GM19328 (cell line): ENCODE measurements around the gene GAB1.
"Not testable (repeated sequence)": the region's sequence is repeated elsewhere in the genome, so short reads cannot be mapped to it uniquely, and the experiment has no call there.

Experiments used
- ATAC-seq: cut with Tn5 transposase; IDR thresholded peaks from one replicate; pipeline ENCODE4 v1.9.1; 2021; ENCODE audit warnings: mild to moderate bottlenecking, moderate library complexity; ENCODE audit not compliant: unreplicated experiment

The GAB1 gene

GRCh38 chr4:143337600-143338287 is 1.1 kb downstream of the GAB1 start:
- ATAC-seq = no peak

DNA sequence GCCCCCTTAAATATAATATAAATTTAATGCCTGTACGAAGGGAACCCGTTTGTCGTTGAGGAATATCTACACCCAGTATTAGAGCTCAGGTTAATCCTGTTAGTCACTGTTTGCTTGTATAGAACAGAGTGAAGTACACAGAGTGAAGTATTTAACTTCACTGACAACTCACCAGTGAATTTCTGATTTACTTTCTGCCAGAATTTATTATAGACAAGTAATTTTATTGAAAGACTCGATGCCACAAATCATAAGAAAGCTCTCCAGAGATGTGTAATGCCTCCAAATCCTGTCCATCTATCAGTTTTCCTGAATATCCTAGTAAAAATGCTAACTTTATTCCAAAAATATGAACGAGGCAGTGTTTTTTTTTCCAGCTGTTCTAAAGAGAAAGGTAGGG is 1.6 kb downstream of the GAB1 start:
- ATAC-seq = no peak

GRCh38 chr4:143339497-143339896 is 2.8 kb downstream of the GAB1 start:
- ATAC-seq = no peak

DNA sequence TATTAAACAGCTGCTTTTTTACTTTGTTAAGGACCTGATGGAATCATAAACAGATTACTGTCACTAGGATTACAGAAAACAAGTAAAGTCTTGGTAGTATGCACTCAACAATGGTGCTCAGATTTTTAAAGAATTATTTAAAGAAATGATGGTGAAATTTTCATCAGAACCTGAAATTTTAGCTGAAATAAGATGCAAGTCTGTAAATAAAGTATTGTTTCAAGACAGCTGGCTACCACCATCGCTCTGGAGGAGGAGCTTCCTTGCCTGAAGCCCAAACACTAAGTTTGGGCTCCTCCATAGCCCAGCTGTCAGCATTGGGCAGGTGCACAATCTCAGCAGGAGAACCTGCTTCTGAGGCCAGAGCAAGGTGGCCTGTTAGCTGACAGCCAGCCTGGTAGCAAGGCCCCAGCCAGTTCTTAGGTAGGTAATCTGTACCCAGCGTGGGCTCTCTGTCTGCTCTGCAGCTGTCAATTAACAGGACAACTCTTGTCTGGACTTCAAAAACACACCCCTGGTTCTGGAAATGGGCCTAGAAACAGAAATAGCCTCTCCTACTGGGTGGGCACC is 4.6 kb downstream of the GAB1 start:
- ATAC-seq = no peak

DNA sequence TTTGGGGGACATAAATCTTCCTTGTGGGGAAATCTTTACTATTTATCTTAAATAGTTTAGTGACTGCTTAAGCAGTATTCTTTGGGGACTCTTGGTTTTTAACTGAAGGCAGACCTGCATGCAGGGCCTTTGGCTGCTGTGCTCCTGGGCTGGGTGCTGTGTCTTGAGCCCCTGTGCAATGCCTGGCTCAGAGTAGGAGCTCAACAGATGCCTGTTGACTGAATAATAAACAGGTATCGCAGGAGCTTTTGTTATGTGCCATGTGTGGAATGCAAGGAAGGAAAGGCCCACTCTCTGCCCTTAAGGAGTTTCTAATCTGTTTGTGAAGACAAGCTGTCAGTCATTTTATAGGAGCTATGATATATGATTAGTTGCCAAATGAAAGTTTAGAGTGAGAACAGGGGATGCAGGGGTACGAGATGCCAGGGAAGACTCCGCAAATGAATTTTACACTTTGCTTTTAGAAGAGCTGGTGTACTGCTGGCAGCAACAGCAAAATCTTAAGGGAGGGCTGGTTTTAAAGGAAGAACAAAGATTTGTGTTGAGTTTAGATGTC is 6.7 kb downstream of the GAB1 start:
- no peak for ATAC-seq

GRCh38 chr4:143344041-143344440 is 7.4 kb downstream of the GAB1 start:
- ATAC-seq = no peak

- ATAC-seq = no peak
Observed at GRCh38 chr4:143344774-143345173, 8.1 kb downstream of the GAB1 start.

DNA sequence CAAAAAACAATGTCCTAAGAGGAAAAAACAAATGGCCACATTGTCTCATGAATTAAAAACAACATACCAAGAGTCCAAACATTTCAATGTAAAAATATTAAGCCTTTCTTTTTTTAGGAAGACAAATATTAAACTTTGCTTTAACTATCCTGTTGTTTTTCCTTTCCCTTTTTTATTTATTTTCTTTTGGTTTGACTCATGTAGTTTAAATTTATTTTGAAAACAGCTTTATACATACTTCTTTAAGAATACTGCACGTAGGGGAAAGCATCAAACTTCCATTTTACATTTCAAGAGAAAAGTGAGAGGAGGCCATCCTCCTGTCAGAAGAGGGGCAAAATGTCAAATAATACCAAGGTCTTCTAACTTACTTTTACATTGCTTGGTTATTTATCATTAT is 8.7 kb downstream of the GAB1 start:
- ATAC-seq = no peak

GRCh38 chr4:143346206-143346605 is 9.5 kb downstream of the GAB1 start:
- no peak for ATAC-seq

DNA sequence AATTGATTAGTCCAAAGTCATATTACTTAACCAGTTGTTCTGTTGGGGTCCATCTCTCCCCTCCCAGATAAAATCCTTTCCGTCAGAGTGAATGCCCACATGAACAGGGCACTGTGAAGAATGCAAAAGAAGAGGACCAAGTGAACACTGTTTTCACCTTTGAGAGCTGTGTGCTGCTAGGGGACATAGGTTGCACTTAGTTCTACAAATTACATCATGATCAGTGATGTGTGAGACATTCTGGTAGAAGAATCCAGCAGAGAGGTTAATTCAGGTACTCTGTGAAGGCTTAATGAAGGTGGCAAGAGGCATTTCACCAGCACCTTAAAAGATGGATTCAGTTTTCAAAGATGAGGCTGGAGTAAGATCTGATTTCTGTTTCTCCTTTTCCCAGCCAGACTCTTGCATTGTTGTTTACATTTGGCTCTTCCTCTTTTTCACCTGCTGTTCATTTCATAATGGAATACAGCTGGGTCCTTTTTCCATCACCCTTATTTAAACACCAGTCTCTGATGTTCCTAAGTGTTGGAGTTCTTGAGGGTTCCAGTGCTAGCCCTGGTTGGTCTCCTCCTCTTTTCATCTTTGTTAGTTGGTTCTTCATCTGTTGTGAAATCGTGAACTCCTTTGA is 10.9 kb downstream of the GAB1 start:
- ATAC-seq = no peak

- ATAC-seq = no peak
Observed at GRCh38 chr4:143348233-143349077, 11.8 kb downstream of the GAB1 start.

GRCh38 chr4:143349858-143350527 is 13.3 kb downstream of the GAB1 start:
- ATAC-seq = not testable (repeated sequence)

DNA sequence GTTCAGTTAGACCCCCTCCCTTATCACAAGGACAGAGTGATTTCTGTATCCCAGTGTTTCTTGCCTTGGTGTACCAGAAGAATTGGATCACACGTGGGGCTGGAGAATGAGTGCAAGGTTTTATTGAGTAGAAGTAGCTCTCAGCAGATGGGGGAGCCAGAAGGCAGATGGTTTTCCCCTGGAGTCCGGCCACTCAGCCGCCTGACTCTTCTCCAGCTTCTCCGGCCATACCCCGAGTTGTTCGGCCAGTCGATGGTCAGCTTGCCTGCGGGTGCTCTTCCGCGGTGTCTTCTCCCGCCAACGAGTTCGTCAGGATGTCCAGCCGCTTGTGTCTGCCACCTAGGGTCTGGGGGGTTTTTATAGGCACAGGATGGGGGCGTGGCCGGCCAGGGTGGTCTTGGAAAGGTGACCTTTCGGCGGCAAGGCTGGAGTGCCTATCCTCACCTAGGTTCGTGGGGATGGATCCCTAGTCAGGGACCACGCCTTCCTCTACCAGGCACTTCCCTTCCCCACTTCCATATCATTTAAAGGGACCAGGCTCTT is 14.5 kb downstream of the GAB1 start:
- no peak for ATAC-seq

DNA sequence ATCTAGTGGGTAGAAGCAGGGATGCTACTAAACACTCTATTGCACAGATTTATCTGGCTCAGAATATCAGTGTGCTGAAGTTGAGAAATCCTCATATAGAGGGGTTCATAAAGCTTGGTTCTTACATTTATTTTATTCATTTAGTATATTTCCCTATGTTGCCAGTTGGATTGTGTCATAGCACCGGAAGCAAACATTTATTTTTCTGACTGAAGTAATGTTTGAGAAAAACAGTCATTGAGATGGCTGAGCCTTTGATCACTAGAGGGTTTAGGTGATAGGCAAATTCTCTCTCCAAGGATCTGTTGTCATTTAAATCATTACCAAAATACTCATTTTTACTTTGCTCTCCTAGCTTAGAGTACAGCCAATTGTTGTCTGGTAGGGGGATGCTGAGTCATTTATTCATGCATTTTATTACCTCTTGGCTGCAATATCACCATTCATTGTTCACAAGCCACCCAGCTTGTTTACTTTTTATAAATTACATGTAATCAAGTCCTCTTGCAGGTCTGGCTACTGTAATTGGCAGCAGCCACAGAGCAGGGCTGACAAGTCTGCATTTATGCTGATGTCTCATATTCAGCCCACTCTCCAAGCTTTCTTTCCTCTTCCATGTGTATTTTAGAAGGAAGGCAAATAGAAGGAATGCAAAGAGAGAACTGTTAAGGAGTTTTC is 15.2 kb downstream of the GAB1 start:
- ATAC-seq = no peak

DNA sequence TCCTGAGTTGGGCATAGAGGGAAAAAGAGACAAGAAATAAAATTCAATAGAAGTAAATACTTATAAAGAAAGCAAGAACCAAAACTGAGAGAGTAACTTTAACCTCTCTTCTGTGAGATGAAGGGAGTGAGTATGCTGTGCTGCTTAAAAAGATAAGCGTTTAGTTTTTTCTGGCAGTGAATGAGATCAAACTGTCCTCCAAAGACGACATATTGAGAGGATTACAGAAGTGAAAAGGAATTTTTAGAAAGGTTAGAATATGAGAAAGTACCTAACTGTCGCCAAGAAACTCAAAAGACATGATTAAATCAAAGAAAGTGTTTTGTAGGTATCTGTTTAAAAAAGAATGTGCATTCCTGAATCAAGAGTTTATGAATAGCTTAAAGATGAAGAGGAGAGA is 16.0 kb downstream of the GAB1 start:
- ATAC-seq = no peak

DNA sequence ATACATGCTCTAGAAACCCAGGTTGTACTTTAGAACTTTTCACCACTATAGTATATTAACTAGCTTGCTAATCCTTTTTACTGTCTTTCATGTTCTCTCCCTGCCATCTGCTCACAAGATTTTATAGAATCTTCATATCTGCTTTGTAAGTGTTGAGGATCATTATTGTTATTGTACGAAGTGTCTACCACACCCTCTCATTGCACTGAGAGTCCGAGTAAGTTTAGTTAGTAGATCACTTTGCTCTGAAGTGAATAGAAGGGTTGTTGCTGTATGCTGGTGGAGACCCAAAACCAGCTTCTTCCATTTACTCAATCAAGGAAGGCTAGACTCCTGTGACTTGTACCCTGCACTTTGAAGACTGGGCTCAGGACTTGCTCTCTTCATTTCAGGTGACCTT is 17.1 kb downstream of the GAB1 start:
- ATAC-seq = no peak

DNA sequence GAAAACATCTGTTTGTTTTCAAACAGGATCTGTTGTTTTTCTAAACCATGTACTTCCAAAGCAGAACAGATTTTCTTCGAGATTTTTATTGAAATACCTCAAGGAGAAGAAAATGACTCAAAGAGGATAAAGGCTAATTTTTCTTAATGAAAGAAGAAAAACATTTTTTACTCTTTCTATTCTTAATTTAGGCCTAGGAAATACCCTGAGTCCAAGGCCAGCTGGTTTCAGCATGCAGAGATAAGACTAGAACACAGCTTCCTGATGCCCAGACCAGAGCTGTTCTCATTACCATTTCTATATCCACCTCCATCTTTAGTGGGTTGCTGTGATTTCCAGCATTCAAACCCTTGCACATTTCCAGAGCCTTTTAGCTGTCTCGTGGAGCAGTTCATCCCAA is 18.3 kb downstream of the GAB1 start:
- no peak for ATAC-seq

- no peak for ATAC-seq
Observed at GRCh38 chr4:143355540-143356217, 19.0 kb downstream of the GAB1 start.

DNA sequence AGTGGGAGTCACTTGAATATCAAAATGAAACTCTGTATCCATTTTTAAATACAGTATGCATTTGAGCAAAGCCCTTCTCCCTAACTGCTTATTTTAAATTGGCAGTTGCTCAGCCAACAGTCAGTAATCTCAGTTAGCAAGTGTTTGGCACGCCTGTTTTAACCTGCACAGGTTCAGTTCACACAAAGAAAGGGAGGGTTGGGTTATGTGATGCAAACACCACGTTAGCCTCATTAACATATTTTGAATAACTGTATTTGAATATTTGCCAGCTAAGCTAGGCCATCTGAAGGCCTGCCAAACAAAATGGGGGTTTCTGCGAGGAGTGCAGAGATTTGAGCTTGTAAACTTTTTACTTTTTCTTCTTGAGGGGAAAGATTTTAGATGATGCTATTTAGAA is 19.8 kb downstream of the GAB1 start:
- no peak for ATAC-seq
